Natural killer cell (primary cell): Measurements from ENCODE around the gene LRRC8A. TPM values are rescaled to one million over a fixed set of nuclear protein-coding genes. Genes with fewer than 3 reads are reported as not detected.

Source experiments
- ATAC-seq, 3 donors: fragments of 150-1000 bp in 2 of 3; fragments of 200-7000 bp in 1 of 3; cut with Tn5 transposase; 1 replicate in 1 of 3; 2 replicates in 2 of 3; pipeline ENCODE4 v1.10.0; 2021; ENCODE audit warnings: mild to moderate bottlenecking in 2 of 3, moderate library complexity in 2 of 3
- DNase-seq, 2 donors: peaks; one replicate each; pipeline versions ENCODE4 v3.0.0 to v3.0.0-alpha.2; 2013 to 2021; ENCODE audit warnings: mixed read lengths in 1 of 2
- H3K27ac ChIP-seq: one replicate; pipeline ENCODE4 v1.5.1; 2013; ENCODE audit warnings: mild to moderate bottlenecking, low read length
- H3K27me3 ChIP-seq: one replicate; pipeline ENCODE4 v1.6.1; 2013; ENCODE audit warnings: low read length; ENCODE audit not compliant: control insufficient read depth, insufficient read depth
- H3K36me3 ChIP-seq: one replicate; pipeline ENCODE4 v1.6.1; 2013; ENCODE audit warnings: low read length; ENCODE audit not compliant: control insufficient read depth, insufficient read depth
- H3K4me1 ChIP-seq: one replicate; pipeline ENCODE4 v1.6.1; 2013; ENCODE audit warnings: low read length; ENCODE audit not compliant: control insufficient read depth, insufficient read depth
- H3K4me3 ChIP-seq: one replicate; pipeline ENCODE4 v1.5.1; 2013; ENCODE audit warnings: low read length
- H3K9me3 ChIP-seq: one replicate; pipeline ENCODE4 v1.6.1; 2013; ENCODE audit warnings: low read length; ENCODE audit not compliant: control insufficient read depth, insufficient read depth
- H3K27ac Mint-ChIP-seq, 2 donors: one replicate each; pipeline ENCODE4 v1.8.0; 2022; ENCODE audit warnings: mild to moderate bottlenecking in 2 of 2, mixed read lengths in 2 of 2, moderate library complexity in 1 of 2
- H3K27me3 Mint-ChIP-seq, 2 donors: one replicate each; pipeline ENCODE4 v1.8.0; 2022; ENCODE audit warnings: low read depth in 2 of 2, mixed read lengths in 2 of 2
- H3K36me3 Mint-ChIP-seq: one replicate; pipeline ENCODE4 v1.8.0; 2022; ENCODE audit warnings: mixed read lengths
- H3K4me1 Mint-ChIP-seq, 2 donors: one replicate each; pipeline ENCODE4 v1.8.0; 2022; ENCODE audit warnings: mixed read lengths in 2 of 2
- H3K4me3 Mint-ChIP-seq: one replicate; pipeline ENCODE4 v1.8.0; 2022; ENCODE audit warnings: mild to moderate bottlenecking, moderate library complexity, mixed read lengths
- H3K9me3 Mint-ChIP-seq, 2 donors: one replicate each; pipeline ENCODE4 v1.8.0; 2022; ENCODE audit warnings: mixed read lengths in 2 of 2
- WGBS: methylation state at CpG from one replicate; pipeline ENCODE4 v1.1.7; 2013; ENCODE audit warnings: missing lambda C conversion rate; ENCODE audit not compliant: insufficient coverage; 5-methylcytosine and 5-hydroxymethylcytosine counted together
- intact Hi-C: fragments of 100-400 bp; cut with micrococcal nuclease; formaldehyde crosslinking; loops from one replicate; pipeline ENCODE4 v1.14.2; 2022
- total RNA-seq, 4 donors: library from RNA; stranded (reverse); fragments of 120-200 nt in 1 of 4; gene quantifications; one replicate each; pipeline versions ENCODE4 v1.2.3 to v1.2.4, GENCODE V29; 2013 to 2022
- TF ChIP-seq, protein P1 (sequence below): fragments of 200-600 bp; IDR thresholded peaks from one replicate; pipeline ENCODE4 v1.8.0; 2022; ENCODE audit warnings: antibody characterized with exemption

LRRC8A gene
- total RNA-seq, 3 donors from 2014 or later (not counting 1 experiment from before 2014, with no cell fraction given) = 60.0 to 82.9 (median 67.9) TPM

DNA sequence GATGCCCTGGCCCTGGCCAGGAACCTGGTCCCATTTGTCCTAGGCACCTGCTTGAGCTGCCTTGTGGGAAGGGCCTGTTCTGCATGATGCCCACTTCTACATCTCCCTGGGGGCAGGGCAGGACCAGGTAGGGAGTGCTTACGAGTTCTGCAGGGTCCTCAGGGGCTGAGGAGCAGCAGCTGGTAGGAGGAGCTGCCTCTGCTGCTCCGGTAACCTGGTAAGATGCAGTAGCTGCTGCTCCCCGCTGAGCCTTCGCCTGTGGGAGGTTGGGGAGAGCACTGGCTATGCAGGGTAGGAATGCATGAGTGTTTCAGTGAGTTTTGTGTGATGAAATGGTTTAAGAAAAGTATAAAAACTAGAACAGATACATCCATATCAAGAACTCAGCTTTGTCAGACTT, 13.6 kb downstream of the LRRC8A start:
- no peak for DNase-seq
- no peak overlapping the region for H3K4me3 ChIP-seq
- ATAC-seq = no peak
- WGBS = 66% methylated on average over 4 of the region's 4 CpGs
- peaks cover 82% of the 10 kb centered on the region for H3K4me1 ChIP-seq
- H3K36me3 ChIP-seq = peaks cover 32% of the 10 kb centered on the region
- Mint-ChIP-seq H3K9me3 (no peaks in the 10 kb centered on the region), H3K27ac (peak overlapping the region; percentile 87 to 95), H3K36me3 (no peaks in the 10 kb centered on the region), H3K4me1 (peaks cover 51 to 76% of the 10 kb centered on the region in 2 donors), H3K4me3 (no peak overlapping the region), H3K27me3 (no peaks in the 10 kb centered on the region)
- intact Hi-C loops = no loop called here
- H3K27ac ChIP-seq = peak overlapping the region; percentile 15
- no peaks in the 10 kb centered on the region for H3K9me3 ChIP-seq
- H3K27me3 ChIP-seq = no peaks in the 10 kb centered on the region
- TF ChIP-seq, protein P1, sequence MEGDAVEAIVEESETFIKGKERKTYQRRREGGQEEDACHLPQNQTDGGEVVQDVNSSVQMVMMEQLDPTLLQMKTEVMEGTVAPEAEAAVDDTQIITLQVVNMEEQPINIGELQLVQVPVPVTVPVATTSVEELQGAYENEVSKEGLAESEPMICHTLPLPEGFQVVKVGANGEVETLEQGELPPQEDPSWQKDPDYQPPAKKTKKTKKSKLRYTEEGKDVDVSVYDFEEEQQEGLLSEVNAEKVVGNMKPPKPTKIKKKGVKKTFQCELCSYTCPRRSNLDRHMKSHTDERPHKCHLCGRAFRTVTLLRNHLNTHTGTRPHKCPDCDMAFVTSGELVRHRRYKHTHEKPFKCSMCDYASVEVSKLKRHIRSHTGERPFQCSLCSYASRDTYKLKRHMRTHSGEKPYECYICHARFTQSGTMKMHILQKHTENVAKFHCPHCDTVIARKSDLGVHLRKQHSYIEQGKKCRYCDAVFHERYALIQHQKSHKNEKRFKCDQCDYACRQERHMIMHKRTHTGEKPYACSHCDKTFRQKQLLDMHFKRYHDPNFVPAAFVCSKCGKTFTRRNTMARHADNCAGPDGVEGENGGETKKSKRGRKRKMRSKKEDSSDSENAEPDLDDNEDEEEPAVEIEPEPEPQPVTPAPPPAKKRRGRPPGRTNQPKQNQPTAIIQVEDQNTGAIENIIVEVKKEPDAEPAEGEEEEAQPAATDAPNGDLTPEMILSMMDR = no peak

DNA sequence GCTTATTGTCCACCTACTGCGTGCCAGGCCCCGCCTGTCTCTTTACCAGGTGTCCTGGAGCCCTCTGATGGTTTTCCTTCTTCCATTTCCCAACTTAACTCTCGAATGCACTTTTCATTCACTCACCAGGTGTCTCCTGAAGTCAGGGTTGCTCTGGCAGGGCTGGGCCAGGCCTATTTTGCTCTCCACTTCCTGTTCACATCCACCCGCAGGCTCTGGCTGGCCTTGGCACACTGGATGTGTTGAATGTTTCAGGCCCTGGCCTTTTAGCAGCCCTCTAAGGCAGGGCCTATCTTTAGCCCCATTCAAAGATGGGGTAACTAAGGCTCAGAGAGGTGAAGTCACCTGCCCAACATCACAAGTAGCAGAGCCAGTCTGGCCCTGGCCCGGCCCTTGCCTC, 16.4 kb downstream of the LRRC8A start:
- Histone ChIP-seq H3K36me3 (peaks cover 17% of the 10 kb centered on the region), H3K4me1 (peaks cover 88% of the 10 kb centered on the region), H3K27ac (peak overlapping the region; percentile 84), H3K27me3 (no peaks in the 10 kb centered on the region), H3K9me3 (no peaks in the 10 kb centered on the region), H3K4me3 (no peak overlapping the region)
- 75% methylated on average over 5 of the region's 5 CpGs for WGBS
- H3K27me3 Mint-ChIP-seq = no peaks in the 10 kb centered on the region
- intact Hi-C loops = no loop called here
- H3K4me1 Mint-ChIP-seq = peaks cover 59 to 81% of the 10 kb centered on the region in 2 donors
- H3K4me3 Mint-ChIP-seq = peak overlapping the region; percentile 57
- H3K9me3 Mint-ChIP-seq = no peaks in the 10 kb centered on the region
- no peaks in the 10 kb centered on the region for H3K36me3 Mint-ChIP-seq
- TF ChIP-seq, protein P1 = no peak
- DNase-seq (peak in 1 of 2 donors; percentile 34), ATAC-seq (no peak)
- H3K27ac Mint-ChIP-seq = peak overlapping the region; percentile 87 to 95

DNA sequence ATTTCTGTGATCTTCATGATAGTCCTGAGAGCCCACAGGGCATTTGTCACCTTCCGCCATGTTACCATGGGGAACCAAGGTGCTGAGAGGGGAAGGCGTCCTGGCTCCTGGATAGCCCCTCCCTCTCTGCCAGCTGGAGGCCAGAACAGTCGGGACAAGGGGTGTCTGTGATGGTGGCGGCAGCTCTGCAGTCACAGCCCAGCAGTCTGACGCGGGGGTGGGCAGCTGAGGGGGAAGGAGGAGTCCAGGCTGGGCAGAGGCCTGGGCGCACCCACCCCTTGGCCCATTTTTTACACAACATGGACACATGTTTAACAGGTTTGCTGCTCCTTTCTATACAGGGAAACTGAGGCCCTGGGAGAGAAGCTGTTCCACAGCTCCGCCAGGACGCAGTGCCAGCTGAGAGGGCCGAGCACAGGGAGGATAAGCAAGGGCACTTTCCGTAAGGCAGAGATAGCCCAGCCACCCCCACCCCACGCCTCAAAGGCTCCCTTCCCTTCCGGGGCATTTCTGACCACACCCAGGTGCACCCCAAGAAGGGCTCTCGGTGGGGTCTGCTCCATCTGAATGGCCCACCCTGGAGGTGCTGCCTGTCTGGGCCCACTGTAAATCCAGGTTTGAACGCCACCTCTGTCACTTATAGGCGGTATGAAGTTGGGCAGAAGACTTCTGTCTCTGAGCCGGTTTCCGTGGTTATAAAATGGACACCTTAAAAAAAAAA, 17.1 kb downstream of the LRRC8A start:
- peak overlapping the region; percentile 87 to 95 for H3K27ac Mint-ChIP-seq
- no peaks in the 10 kb centered on the region for H3K36me3 Mint-ChIP-seq
- Histone ChIP-seq H3K36me3 (peaks cover 13% of the 10 kb centered on the region), H3K4me1 (peaks cover 89% of the 10 kb centered on the region), H3K27me3 (no peaks in the 10 kb centered on the region), H3K9me3 (no peaks in the 10 kb centered on the region), H3K4me3 (no peak overlapping the region), H3K27ac (peak overlapping the region; percentile 84)
- no peaks in the 10 kb centered on the region for H3K27me3 Mint-ChIP-seq
- intact Hi-C loops = no loop called here
- DNase-seq (no peak), ATAC-seq (peak in 1 of 3 donors; percentile 23)
- TF ChIP-seq, protein P1 = no peak
- WGBS = 80% methylated on average over 14 of the region's 18 CpGs
- peaks cover 57 to 83% of the 10 kb centered on the region in 2 donors for H3K4me1 Mint-ChIP-seq
- peak overlapping the region; percentile 80 for H3K4me3 Mint-ChIP-seq
- H3K9me3 Mint-ChIP-seq = no peaks in the 10 kb centered on the region
